ENCODE results near the gene CARMIL1.

CARMIL1 gene

DNA sequence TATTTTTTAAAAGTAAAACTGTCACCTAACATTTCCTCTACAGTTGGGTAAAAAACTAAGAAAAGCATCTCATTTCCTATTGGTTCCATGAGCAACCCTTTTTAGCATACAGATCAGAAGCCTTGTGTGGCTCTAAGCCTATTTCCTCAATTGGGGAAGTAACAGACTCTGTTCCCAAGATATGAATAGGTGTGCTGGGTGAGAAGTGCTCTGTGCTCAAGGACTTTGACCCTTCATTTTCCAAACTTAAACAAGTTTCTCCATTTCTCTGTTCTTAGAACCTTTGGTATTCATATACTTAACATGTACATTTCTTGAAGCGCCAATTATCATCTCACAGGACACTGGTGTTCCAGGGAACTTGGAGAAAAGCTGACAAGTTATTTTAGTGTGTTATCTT lies 24.1 kb downstream of the CARMIL1 start:
- H3K27ac ChIP-seq (ENCODE audit: insufficient read depth, low read length, poor library complexity, severe bottlenecking): no peak overlapping the region
- no peak overlapping the region for H3K4me3 ChIP-seq (ENCODE audit: insufficient read depth, low read depth, low read length, poor library complexity, severe bottlenecking)
- H3K9me3 ChIP-seq (ENCODE audit: control insufficient read depth, low read length): no peaks in the 10 kb centered on the region
- no peaks in the 10 kb centered on the region for H3K4me1 ChIP-seq (ENCODE audit: control insufficient read depth, insufficient read depth, low read length, poor library complexity, severe bottlenecking)
- H3K27me3 ChIP-seq (replicated peaks; ENCODE audit: control insufficient read depth, insufficient read depth, low read length, poor library complexity, severe bottlenecking): no peaks in the 10 kb centered on the region
- DNase-seq: no peak
- H3K36me3 ChIP-seq (ENCODE audit: control insufficient read depth, insufficient read depth, low read length): no peaks in the 10 kb centered on the region

- Histone ChIP-seq H3K9me3 (ENCODE audit: control insufficient read depth, low read length) (no peaks in the 10 kb centered on the region), H3K27me3 (replicated peaks; ENCODE audit: control insufficient read depth, insufficient read depth, low read length, poor library complexity, severe bottlenecking) (no peaks in the 10 kb centered on the region), H3K4me1 (ENCODE audit: control insufficient read depth, insufficient read depth, low read length, poor library complexity, severe bottlenecking) (no peaks in the 10 kb centered on the region), H3K36me3 (ENCODE audit: control insufficient read depth, insufficient read depth, low read length) (no peaks in the 10 kb centered on the region), H3K4me3 (ENCODE audit: insufficient read depth, low read depth, low read length, poor library complexity, severe bottlenecking) (no peak overlapping the region), H3K27ac (ENCODE audit: insufficient read depth, low read length, poor library complexity, severe bottlenecking) (no peak overlapping the region)
- no peak for DNase-seq
These were observed 27.2 kb downstream of the CARMIL1 start for GRCh38 chr6:25306379-25306778.

GRCh38 chr6:25307805-25308494 lies 28.8 kb downstream of the CARMIL1 start:
- Histone ChIP-seq H3K4me3 (ENCODE audit: insufficient read depth, low read depth, low read length, poor library complexity, severe bottlenecking) (no peak overlapping the region), H3K27me3 (replicated peaks; ENCODE audit: control insufficient read depth, insufficient read depth, low read length, poor library complexity, severe bottlenecking) (no peaks in the 10 kb centered on the region)
- no peak for DNase-seq

GRCh38 chr6:25309886-25310285 lies 30.7 kb downstream of the CARMIL1 start:
- DNase-seq: no peak
- Histone ChIP-seq H3K36me3 (ENCODE audit: control insufficient read depth, insufficient read depth, low read length) (no peaks in the 10 kb centered on the region), H3K4me1 (ENCODE audit: control insufficient read depth, insufficient read depth, low read length, poor library complexity, severe bottlenecking) (no peaks in the 10 kb centered on the region), H3K9me3 (ENCODE audit: control insufficient read depth, low read length) (no peaks in the 10 kb centered on the region), H3K4me3 (ENCODE audit: insufficient read depth, low read depth, low read length, poor library complexity, severe bottlenecking) (no peak overlapping the region), H3K27ac (ENCODE audit: insufficient read depth, low read length, poor library complexity, severe bottlenecking) (no peak overlapping the region), H3K27me3 (replicated peaks; ENCODE audit: control insufficient read depth, insufficient read depth, low read length, poor library complexity, severe bottlenecking) (no peaks in the 10 kb centered on the region)

More at GRCh38 chr6:25307805-25308494, 28.8 kb downstream of the CARMIL1 start:
- Histone ChIP-seq H3K9me3 (ENCODE audit: control insufficient read depth, low read length) (no peaks in the 10 kb centered on the region), H3K36me3 (ENCODE audit: control insufficient read depth, insufficient read depth, low read length) (no peaks in the 10 kb centered on the region), H3K4me1 (ENCODE audit: control insufficient read depth, insufficient read depth, low read length, poor library complexity, severe bottlenecking) (no peaks in the 10 kb centered on the region), H3K27ac (ENCODE audit: insufficient read depth, low read length, poor library complexity, severe bottlenecking) (no peak overlapping the region)

GRCh38 chr6:25311331-25311840 lies 32.2 kb downstream of the CARMIL1 start:
- Histone ChIP-seq H3K4me3 (ENCODE audit: insufficient read depth, low read depth, low read length, poor library complexity, severe bottlenecking) (no peak overlapping the region), H3K36me3 (ENCODE audit: control insufficient read depth, insufficient read depth, low read length) (no peaks in the 10 kb centered on the region), H3K9me3 (ENCODE audit: control insufficient read depth, low read length) (no peaks in the 10 kb centered on the region), H3K27ac (ENCODE audit: insufficient read depth, low read length, poor library complexity, severe bottlenecking) (no peak overlapping the region), H3K27me3 (replicated peaks; ENCODE audit: control insufficient read depth, insufficient read depth, low read length, poor library complexity, severe bottlenecking) (no peaks in the 10 kb centered on the region), H3K4me1 (ENCODE audit: control insufficient read depth, insufficient read depth, low read length, poor library complexity, severe bottlenecking) (no peaks in the 10 kb centered on the region)
- no peak for DNase-seq

- H3K4me3 ChIP-seq (ENCODE audit: insufficient read depth, low read depth, low read length, poor library complexity, severe bottlenecking): no peak overlapping the region
- no peak for DNase-seq
- no peak overlapping the region for H3K27ac ChIP-seq (ENCODE audit: insufficient read depth, low read length, poor library complexity, severe bottlenecking)
- H3K4me1 ChIP-seq (ENCODE audit: control insufficient read depth, insufficient read depth, low read length, poor library complexity, severe bottlenecking): no peaks in the 10 kb centered on the region
- no peaks in the 10 kb centered on the region for H3K9me3 ChIP-seq (ENCODE audit: control insufficient read depth, low read length)
- no peaks in the 10 kb centered on the region for H3K36me3 ChIP-seq (ENCODE audit: control insufficient read depth, insufficient read depth, low read length)
- no peaks in the 10 kb centered on the region for H3K27me3 ChIP-seq (replicated peaks; ENCODE audit: control insufficient read depth, insufficient read depth, low read length, poor library complexity, severe bottlenecking)
These were observed 33.0 kb downstream of the CARMIL1 start for GRCh38 chr6:25312034-25312620.

DNA sequence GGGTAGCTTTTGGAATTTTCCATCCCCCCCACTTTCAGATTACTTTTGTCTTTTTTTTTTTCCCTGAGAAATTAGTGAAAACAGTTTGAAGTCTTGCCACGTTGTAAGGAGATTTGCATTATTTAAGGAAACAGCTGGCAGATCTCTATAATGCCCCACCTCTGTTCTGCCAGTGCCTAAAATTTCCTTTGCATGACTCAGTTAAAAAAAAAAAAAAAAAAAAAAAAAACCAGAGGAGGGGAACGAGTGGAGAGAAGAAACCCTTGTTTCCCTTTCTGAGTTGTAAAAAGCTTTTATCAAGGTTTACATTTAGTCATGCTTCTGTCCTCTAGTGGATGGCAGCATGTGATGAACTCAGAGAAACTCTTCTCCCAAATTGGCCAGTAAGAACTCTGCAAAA lies 33.5 kb downstream of the CARMIL1 start:
- H3K9me3 ChIP-seq (ENCODE audit: control insufficient read depth, low read length): no peaks in the 10 kb centered on the region
- no peak overlapping the region for H3K4me3 ChIP-seq (ENCODE audit: insufficient read depth, low read depth, low read length, poor library complexity, severe bottlenecking)
- no peaks in the 10 kb centered on the region for H3K27me3 ChIP-seq (replicated peaks; ENCODE audit: control insufficient read depth, insufficient read depth, low read length, poor library complexity, severe bottlenecking)
- no peak for DNase-seq
- H3K4me1 ChIP-seq (ENCODE audit: control insufficient read depth, insufficient read depth, low read length, poor library complexity, severe bottlenecking): no peaks in the 10 kb centered on the region
- H3K36me3 ChIP-seq (ENCODE audit: control insufficient read depth, insufficient read depth, low read length): no peaks in the 10 kb centered on the region
- H3K27ac ChIP-seq (ENCODE audit: insufficient read depth, low read length, poor library complexity, severe bottlenecking): no peak overlapping the region

DNA sequence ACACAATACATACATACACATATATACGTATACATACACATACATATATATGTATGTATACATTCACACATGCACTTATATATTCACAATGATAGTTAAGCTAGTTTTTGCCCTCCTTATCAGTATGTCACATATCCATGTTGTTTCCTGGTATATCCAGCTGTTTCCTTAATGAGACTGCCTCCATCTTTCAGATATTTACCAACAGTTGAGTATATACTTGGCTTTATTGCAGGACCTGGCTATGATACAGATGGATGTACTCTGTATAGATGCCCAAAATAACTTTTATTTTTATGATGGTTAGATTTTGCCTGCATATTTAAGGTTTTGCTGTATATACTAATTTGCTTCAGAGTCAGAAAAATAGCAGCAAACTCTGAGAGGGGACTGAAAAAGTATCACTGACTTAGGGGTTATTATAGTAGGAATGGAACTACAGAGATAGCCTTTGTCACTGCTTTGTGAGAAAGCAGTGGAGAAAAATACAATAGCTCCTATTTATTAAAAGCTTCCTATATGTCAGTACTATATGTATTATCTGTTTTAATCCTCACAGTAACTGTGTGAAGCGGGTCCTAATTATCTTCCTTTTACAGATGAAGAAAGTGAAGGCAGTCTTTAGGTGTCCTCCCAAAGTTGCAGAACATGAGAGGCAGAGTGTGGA lies 35.5 kb downstream of the CARMIL1 start:
- no peaks in the 10 kb centered on the region for H3K27me3 ChIP-seq (replicated peaks; ENCODE audit: control insufficient read depth, insufficient read depth, low read length, poor library complexity, severe bottlenecking)
- no peak overlapping the region for H3K27ac ChIP-seq (ENCODE audit: insufficient read depth, low read length, poor library complexity, severe bottlenecking)
- H3K36me3 ChIP-seq (ENCODE audit: control insufficient read depth, insufficient read depth, low read length): no peaks in the 10 kb centered on the region
- no peak for DNase-seq
- H3K4me3 ChIP-seq (ENCODE audit: insufficient read depth, low read depth, low read length, poor library complexity, severe bottlenecking): no peak overlapping the region
- no peaks in the 10 kb centered on the region for H3K9me3 ChIP-seq (ENCODE audit: control insufficient read depth, low read length)
- no peaks in the 10 kb centered on the region for H3K4me1 ChIP-seq (ENCODE audit: control insufficient read depth, insufficient read depth, low read length, poor library complexity, severe bottlenecking)

GRCh38 chr6:25315194-25316177 lies 36.3 kb downstream of the CARMIL1 start:
- no peaks in the 10 kb centered on the region for H3K4me1 ChIP-seq (ENCODE audit: control insufficient read depth, insufficient read depth, low read length, poor library complexity, severe bottlenecking)
- DNase-seq: no peak
- no peak overlapping the region for H3K4me3 ChIP-seq (ENCODE audit: insufficient read depth, low read depth, low read length, poor library complexity, severe bottlenecking)
- no peak overlapping the region for H3K27ac ChIP-seq (ENCODE audit: insufficient read depth, low read length, poor library complexity, severe bottlenecking)
- H3K27me3 ChIP-seq (replicated peaks; ENCODE audit: control insufficient read depth, insufficient read depth, low read length, poor library complexity, severe bottlenecking): no peaks in the 10 kb centered on the region
- H3K9me3 ChIP-seq (ENCODE audit: control insufficient read depth, low read length): no peaks in the 10 kb centered on the region
- H3K36me3 ChIP-seq (ENCODE audit: control insufficient read depth, insufficient read depth, low read length): no peaks in the 10 kb centered on the region

Measured in effector memory CD4-positive, alpha-beta T cell (primary cell).